Islet precursor cell (in vitro differentiated cells): ENCODE data around the gene IFTAP.
A peak's percentile ranks its signal among the peaks of the same experiment; 100 is the strongest.
"Not testable (repeated sequence)": the region's sequence is repeated elsewhere in the genome, so short reads cannot be mapped to it uniquely, and the experiment has no call there.

Experiments used
- DNase-seq: peaks from one replicate; pipeline ENCODE4 v3.0.0-alpha.2; 2018

The IFTAP gene

DNA sequence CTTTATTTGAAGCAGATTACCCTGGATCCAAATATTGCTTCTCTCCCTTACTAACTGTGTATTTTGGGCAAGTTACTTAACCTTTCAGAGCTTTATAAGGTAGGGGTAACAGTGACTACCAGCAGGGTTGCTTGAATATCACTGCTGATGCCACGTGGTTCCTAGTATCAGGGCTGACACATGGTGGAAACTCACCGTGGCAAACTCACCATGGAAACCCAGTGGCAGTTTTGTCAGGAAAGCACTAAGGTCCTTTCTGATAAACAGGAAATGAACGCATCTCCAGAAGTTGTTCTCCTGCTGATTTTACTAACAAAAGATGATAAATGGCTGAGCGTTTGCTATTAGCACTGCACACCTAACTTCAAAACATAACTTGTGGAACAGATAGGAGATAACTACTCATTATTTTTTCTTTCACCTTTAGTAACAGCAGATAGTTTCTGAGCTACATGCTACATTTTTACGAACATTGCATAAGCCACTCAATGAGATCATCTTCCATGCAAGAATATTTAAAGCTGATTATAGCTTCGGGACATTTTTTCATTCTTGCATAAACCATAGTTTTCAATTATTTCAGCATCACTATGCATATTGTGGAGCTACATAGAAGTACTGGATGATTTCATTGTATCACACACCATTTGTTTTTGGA lies 63.4 kb downstream of the IFTAP start:
- no peak for DNase-seq

DNA sequence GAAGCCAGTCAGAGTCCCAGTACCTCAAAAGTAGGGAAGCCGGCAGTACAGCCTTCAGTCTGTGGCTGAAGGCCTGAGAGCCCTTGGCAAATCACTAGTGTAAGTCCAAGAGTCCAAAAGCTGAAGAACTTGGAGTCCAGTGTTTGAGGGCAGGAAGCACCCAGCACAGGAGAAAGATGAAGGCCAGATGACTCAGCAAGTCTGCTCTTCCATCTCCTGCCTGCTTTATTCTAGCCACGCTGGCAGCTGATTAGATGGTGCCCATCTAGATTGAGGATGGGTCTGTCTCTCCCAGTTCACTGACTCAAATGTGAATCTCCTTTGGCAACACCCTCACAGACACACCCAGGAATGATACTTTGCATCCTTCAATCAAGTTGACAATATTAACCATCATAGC lies 67.1 kb downstream of the IFTAP start:
- DNase-seq: not testable (repeated sequence)

DNA sequence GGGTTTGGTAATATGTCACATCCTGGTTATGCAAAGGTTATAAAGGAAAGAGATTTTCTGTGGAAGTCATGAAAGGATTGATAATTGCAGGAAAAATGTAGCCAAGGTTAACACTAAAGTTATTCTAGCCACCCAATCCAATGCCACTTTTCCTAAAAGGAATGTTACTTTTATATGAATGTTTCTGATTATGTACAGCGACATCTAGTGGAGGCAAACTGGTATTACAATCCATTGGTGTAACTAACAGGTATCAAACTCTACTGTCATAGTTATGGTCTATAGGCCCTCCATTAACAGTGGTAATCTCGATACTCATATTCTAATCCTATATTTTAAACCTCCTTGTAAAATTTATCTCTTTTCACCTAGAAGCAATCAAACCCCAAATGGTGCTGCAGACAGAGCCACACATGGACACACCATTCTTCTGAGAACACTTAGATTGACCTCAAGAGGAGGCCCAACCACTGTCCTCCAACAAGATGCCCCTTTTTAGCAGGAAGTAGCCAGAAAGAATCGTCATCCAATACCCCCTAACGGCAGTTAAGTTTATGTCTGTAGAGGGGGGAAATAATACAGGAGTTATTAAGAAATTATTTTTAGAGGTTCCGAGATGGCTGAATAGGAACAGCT lies 78.6 kb downstream of the IFTAP start:
- DNase-seq: no peak

DNA sequence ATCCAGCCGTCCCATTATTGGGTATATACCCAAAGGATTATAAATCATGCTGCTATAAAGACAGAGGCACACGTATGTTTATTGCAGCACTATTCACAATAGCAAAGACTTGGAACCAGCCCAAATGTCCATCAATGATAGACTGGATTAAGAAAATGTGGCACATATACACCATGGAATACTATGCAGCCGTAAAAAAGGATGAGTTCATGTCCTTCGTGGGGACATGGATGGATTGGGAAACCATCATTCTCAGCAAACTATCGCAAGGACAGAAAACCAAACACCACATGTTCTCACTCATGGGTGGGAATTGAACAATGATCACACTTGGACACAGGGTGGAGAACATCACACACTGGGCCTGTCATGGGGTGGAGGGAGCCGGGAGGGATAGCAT lies 85.2 kb downstream of the IFTAP start:
- DNase-seq: not testable (repeated sequence)

DNA sequence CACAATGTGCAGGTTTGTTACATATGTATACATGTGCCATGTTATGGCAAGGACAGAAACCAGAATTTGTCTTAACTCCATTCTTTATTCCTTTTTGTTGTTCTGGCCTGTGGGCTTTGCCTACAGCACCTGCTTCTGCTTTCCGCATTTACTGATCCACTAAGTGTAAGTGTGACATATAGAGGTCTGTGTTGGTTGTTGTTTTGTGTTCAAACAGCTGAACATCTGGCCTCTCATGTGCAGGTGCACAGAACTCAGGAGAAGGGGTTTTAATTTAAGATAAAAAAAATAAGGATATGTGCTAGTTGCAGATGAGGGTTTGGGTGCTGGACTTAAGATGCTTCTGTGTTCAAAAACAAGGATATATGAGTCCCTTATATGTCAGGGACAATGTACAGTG lies 89.5 kb downstream of the IFTAP start:
- DNase-seq: no peak

DNA sequence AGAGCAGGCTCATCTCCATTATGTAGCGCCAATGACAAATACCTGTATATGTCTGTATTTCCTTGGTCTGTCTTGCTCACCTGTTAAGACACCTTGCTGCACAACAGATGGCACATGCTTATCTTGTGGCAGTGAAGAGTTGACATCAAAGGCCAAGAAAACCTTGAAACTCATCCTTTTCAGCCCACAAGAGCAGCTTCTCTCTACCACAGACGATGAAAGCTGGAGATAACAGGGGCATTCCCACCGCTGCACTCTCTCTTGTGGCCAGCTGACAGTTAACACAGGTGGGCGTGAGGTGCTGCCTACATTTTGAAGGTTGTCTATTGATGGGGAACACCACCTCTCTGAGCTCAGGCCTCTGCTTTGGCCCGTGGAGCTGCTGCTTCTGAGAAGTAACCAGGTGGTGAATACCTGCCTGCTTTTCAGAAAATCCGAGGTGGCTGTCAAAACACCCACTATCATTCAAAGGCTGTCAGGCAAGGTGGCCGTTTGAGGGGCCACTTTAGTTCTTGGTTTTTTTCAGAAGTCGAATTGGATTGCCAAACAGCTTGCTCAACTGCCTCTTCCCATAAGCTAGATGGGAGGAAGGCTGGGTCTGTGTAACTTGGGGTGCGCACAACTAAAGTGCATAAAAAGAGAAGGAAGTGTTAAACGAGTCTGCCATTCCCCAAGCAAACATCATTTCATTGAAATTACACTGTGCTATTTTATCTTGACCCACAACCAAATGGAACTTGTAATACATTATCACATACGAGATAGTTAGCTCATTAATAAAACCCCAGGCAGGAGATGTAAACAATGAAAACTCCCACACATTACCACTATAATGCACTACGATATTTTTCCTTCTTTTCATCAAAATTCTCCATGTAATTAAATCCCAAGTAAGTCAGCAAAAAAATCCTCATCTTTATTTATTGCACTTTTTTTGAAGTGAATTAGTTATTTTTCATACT lies 90.8 kb downstream of the IFTAP start:
- no peak for DNase-seq

DNA sequence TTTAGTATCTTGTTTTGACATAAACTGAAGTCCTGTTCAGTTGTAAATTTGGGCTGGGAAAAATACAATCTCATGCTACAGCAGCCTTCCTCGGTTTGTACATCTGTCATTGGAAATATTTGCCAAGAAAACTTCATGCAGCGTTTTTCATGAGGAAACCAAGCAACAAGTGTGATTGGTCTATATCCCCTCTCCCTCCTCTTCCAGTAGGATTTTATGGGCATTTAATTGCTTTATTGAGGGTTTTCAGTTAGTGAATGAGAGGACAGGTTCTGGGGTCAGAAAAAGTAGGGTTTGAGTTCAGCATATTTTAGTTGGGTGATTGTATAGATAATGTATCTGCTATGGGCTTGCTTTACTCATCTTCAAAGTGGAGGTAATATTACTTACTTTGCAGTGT lies 93.8 kb downstream of the IFTAP start:
- no peak for DNase-seq

DNA sequence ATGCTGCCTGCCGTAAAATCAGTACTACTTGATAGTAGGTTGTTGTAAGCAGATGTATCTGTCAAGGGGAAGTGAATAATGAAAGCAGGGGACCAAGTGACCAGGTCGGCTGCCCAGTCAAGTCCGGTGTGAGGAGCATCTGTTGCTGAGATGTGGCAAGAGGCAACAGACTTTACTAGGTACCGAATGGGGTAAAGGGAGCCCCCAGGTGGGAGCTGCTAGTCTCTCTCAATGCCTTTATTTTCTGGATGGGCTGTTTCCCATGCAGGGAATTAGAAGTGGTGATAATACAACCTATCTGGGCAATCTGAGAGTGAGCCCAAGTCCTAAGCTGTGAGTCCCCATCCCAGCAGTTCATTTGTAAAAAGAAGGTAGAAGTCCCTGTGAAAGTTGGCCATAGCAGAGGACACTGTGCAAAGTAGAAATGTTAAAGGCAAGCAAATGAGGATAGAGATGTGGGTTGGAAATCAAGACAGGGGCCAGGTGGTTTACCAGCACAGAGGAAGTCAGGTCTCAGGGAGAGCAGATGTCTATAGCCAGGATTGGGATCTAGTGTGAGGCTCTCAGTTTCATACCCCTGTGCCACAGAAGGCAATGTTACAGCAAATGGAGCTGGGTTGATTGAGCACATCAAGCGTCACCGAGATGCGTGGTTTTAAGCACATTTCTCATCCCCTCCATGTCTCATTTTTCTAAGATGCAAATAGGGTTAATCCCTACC lies 94.4 kb downstream of the IFTAP start:
- no peak for DNase-seq

DNA sequence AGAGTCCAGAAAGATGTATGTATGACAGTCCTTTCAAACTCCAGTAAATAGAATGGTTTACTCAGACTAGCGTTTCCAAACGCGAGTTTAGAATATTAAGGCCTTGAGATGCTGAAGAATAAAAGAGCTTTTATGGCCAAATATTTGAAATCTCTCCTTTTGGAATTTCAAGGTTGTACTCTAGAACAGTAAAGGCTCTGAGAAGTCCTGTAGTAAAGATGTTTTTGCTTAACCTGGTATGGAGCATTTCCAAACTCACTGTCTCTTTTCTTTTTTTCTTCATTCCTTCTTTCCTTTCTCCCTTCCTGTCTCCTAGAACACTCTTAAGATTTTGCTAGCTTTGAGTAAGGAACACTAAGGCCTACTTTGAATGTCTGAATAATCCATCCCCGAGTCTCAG lies 95.1 kb downstream of the IFTAP start:
- no peak for DNase-seq

DNA sequence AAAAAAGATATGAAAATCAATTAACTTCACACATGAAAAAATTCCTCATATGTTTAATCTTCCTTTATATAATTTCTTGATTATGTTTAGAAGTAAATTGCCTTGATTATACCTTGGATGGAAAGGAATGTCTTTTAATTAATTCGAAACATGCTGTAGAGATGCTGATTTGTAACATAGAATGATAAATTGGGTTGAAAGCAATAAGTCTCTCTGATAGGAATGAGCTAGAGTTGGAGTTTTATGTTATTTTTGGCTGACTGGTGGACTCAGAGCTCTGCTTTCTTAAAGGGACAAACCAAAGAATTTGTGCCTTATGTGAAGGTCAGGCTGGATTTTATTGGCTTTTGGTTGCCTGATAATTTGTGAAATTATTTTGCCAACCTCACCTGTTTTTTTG lies 98.4 kb downstream of the IFTAP start:
- DNase-seq: no peak

DNA sequence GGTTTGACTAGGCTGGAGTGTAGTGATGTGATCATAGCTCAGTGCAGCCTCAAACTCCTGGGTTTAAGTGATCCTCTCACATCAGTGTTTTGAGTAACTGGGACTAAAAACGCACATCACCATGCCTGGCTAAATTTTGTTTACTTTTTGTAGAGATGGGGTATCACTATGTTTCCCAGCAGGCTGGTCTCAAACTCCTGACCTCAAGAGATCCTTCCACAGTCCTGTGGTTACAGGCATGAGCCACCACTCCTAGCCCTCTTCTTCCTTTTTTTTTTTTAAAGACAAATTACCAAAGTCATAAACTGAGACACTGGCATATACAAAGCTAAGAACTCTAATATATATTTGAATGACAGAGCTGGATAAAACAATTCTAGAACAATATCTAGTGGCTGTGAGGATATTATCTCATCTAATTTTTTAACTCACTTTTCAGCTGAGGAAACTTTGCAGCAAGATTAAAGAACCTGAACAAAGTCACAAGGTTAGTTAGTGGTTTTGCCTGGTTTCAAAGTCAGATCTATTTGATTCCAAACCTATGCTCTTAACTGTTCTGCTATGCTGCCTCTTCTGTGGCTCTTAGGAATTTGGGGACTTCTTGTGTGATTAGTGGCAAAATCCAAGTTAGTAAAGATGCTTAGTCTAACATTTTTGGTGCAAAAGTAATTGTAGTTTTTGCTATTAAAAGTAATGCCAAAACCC lies 99.0 kb downstream of the IFTAP start:
- no peak for DNase-seq

DNA sequence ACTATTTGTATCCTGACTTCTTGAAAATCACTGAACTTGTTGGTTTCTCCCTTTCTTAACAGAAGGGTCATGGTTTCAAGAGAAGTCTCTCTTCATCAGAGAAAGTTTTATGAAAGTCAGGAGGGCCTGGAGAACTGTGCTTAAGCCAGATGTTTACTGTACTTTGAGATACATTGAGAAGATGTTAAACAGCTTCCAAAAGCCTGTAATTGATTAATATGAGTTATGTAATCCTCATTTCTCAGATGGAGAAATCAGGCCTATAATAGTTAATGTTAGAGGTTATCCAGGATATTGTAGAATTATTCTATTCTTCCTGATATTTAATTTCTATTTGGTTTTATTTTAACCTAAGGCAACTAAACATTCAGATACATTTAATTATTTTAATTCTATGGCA lies 100.8 kb downstream of the IFTAP start:
- DNase-seq: no peak

DNA sequence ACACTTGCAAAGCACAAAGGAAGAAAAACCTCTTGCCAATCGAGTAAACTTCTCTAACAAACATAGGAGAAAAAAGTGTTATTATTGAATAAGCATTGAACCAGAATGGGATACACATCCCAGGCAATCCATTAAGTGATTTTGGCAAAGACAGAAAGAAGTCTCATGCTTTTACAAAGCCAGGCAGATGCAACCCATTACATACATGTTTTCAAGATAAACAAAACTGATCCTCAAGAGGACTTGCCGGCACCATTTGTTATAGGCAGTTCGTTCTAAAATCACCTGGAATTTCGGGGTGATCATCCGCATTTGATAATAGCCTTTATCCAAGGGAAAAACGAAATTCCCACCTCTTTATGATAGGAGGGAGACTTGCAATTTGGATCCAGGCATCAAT lies 101.3 kb downstream of the IFTAP start:
- no peak for DNase-seq

DNA sequence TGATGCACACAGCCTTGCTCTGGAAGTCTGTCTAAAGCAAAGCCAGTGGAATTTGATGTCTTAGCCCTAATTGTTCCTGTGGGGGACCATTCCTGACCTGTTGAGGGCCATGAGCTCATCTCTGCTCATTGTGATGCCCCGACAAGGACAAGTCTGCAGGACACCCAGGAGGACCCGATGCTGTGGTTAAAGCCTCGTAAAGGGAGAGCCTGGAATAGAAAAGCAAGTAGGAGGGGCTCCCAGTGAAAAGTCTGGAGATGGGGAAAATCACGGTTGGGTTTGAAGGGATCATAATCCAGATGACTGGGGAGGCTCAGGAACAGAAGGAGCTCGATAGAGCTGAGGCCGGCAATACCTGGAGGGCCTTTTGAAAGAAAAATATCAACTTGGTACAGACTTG lies 102.2 kb downstream of the IFTAP start:
- no peak for DNase-seq

DNA sequence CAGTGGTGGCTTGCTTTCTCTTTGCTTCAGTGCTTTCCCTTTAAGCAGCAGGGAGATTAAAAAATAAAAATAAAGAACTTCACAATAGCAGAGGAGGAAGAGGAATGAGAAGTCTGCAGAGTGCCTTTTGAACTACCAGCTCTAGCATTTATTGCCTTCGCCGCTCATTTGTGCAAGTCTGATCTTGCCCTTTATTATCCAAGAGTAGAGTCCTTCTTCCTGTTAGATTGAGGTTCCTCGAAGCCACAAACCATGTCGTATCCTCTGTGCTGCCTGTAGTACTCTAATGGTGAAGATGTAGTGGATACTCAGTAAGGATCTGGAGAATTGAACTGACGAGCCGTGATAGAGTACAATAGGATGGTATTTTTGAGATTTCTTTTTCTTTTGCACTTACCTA lies 105.0 kb downstream of the IFTAP start:
- no peak for DNase-seq

DNA sequence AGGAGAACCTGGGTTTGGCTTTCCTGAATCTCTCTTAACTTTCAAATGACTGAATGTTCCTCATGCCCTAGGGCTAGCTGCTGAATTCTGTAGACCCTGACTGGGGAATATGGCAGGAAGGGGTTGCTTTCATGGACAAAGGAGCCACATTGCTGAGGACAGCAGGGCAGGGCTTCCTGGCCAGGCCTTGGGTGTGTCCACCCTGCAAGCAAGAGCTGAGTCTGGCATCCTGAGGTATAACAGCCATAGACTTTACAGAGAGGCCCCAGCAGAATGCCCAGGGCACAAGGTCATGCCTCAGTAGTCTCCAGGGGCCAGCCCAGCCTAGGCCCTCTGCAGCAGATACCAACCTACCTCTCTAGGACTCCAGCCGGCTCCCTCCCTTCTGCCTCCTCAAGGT lies 105.9 kb downstream of the IFTAP start:
- no peak for DNase-seq

DNA sequence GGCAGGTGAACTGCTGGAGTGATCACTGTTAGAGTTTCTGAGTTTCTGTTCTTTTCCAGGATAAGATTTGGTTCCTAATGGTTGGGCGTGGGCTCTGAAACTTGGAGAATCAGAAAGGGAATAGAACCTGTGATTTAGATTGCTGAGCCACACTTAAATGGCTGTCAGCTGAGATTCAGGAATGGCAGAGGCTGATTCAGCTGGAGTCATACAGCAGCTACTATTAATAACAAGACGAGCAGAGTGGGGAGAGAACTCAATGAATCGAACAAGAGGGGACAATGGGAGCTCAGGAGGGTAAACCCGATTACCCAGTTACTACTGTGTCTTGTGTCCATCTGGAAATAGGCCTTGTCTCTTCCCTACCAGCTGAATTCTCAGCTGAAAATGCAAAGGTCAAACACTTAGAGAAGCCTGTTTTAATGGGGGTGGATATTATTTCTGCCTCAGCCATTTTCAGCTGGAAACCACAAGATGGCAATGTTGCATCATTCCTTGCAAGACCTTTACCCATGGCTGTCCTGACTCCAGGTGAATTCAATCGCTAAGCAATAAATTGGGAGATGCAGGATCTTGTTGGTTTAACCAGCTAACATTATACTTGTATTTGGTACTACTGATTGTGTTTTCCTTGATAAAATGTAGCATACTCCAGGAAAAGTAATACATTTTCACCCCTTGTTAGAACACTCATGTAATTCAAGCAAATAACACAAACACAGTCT lies 108.2 kb downstream of the IFTAP start:
- peak; percentile 74 for DNase-seq

DNA sequence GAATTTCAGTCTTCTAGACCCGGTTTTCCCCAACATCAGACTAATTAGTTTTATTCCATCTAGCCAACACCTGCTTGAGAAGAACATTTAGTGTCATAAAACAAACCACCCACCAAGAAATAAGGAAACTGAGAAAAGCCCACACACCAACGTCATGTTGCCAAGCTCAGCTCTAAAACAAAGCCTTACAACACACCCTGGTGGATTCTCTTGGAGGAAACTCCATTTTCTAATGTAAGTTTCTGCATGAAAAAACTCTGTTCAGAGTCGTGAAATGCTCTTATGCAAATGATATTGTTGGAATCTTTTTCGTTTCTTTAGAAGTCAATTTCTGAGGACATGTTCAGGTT lies 108.7 kb downstream of the IFTAP start:
- DNase-seq: no peak
